ENCODE results near the gene BBS5. TPM values are rescaled to one million over a fixed set of nuclear protein-coding genes. Genes with fewer than 3 reads are reported as not detected.

The BBS5 gene
- total and polyA plus RNA-seq, 2 experiments from 2014 or later: 0.10 to 0.36 TPM

DNA sequence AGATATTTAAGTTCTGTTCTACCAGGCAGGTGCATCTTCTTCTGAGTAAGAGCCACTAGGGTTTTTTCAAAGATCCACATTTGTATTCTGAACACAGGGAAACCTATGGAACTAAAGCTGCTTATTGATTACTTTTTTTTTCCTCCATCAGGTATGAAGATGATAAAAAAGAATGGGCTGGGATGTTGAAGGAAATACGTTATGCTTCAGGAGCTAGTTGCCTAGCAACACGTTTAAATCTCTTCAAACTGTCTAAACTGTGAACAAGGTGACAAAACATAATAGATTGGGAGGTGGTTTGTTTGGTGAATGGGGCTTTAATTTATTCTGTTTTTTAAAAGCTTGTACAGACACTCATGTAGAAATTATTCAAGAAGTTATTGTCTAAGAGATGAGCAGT lies 46.1 kb downstream of the BBS5 start (continued):
- TF ChIP-seq, protein P1, sequence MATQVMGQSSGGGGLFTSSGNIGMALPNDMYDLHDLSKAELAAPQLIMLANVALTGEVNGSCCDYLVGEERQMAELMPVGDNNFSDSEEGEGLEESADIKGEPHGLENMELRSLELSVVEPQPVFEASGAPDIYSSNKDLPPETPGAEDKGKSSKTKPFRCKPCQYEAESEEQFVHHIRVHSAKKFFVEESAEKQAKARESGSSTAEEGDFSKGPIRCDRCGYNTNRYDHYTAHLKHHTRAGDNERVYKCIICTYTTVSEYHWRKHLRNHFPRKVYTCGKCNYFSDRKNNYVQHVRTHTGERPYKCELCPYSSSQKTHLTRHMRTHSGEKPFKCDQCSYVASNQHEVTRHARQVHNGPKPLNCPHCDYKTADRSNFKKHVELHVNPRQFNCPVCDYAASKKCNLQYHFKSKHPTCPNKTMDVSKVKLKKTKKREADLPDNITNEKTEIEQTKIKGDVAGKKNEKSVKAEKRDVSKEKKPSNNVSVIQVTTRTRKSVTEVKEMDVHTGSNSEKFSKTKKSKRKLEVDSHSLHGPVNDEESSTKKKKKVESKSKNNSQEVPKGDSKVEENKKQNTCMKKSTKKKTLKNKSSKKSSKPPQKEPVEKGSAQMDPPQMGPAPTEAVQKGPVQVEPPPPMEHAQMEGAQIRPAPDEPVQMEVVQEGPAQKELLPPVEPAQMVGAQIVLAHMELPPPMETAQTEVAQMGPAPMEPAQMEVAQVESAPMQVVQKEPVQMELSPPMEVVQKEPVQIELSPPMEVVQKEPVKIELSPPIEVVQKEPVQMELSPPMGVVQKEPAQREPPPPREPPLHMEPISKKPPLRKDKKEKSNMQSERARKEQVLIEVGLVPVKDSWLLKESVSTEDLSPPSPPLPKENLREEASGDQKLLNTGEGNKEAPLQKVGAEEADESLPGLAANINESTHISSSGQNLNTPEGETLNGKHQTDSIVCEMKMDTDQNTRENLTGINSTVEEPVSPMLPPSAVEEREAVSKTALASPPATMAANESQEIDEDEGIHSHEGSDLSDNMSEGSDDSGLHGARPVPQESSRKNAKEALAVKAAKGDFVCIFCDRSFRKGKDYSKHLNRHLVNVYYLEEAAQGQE (IDR thresholded peaks at IDR 0.05; ENCODE audit: unreplicated experiment): no peak
- no peak for TF ChIP-seq JUNB (IDR thresholded peaks at IDR 0.05; ENCODE audit: unreplicated experiment)
- TF ChIP-seq, protein P2, sequence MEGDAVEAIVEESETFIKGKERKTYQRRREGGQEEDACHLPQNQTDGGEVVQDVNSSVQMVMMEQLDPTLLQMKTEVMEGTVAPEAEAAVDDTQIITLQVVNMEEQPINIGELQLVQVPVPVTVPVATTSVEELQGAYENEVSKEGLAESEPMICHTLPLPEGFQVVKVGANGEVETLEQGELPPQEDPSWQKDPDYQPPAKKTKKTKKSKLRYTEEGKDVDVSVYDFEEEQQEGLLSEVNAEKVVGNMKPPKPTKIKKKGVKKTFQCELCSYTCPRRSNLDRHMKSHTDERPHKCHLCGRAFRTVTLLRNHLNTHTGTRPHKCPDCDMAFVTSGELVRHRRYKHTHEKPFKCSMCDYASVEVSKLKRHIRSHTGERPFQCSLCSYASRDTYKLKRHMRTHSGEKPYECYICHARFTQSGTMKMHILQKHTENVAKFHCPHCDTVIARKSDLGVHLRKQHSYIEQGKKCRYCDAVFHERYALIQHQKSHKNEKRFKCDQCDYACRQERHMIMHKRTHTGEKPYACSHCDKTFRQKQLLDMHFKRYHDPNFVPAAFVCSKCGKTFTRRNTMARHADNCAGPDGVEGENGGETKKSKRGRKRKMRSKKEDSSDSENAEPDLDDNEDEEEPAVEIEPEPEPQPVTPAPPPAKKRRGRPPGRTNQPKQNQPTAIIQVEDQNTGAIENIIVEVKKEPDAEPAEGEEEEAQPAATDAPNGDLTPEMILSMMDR (conservative IDR thresholded peaks at IDR 0.05; ENCODE audit: low read depth in 2 of 2): no peak

DNA sequence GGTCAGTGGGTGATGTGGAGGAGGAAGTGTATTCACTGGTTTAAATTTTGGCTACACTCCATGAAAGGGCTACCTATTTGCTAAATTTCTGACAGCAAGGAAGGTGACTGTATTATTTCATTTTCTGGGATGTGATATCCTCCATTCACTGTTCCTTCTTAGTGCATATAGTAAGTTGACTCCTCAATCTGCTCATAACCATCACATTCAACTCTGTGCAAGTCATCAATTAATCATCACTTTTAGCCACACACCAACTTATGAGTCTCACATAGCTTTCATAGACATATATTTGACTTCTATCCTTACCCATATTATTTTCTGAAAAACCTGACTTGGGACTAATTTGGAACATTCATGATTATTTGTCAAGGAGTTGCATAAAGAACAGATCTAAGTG lies 47.2 kb downstream of the BBS5 start:
- Histone ChIP-seq H3K36me3 (ENCODE audit: insufficient read depth) (peaks cover 8% of the 10 kb centered on the region; the same call in 1 of the 2 replicates), H4K20me1 (replicated peaks; ENCODE audit: insufficient read depth) (no peaks in the 10 kb centered on the region), H3K4me2 (no peak overlapping the region), H3K4me3 (no peak overlapping the region), H3K4me1 (ENCODE audit: insufficient read depth) (no peaks in the 10 kb centered on the region), H3K27ac (ENCODE audit: low read depth) (no peak overlapping the region), H2AFZ (no peak overlapping the region), H3F3A (replicated peaks; ENCODE audit: low read depth) (no peaks in the 10 kb centered on the region), H3K9me2 (ENCODE audit: insufficient read depth) (no peaks in the 10 kb centered on the region), H3K27me3 (ENCODE audit: insufficient read depth) (no peaks in the 10 kb centered on the region), H3K79me2 (replicated peaks; ENCODE audit: insufficient read depth) (no peaks in the 10 kb centered on the region)
- Mint-ChIP-seq H3K27ac (no peak overlapping the region), H3K4me1 (no peaks in the 10 kb centered on the region), H3K4me3 (no peak overlapping the region), H3K36me3 (ENCODE audit: low read depth) (peaks cover 6% of the 10 kb centered on the region; the same call in 2 of the 3 replicates), H3K9me3 (no peaks in the 10 kb centered on the region), H3K27me3 (ENCODE audit: insufficient read depth, low read depth, poor library complexity) (no peaks in the 10 kb centered on the region)
- ATAC-seq (no peak), DNase-seq (ENCODE audit: low spot score) (no peak)
- TF ChIP-seq POLR2AphosphoS5 (IDR thresholded peaks at IDR 0.05; ENCODE audit: low read depth) (no peak), EZH2phosphoT487 (IDR thresholded peaks at IDR 0.05; ENCODE audit: unreplicated experiment) (no peak), EZH2 (IDR thresholded peaks at IDR 0.05; ENCODE audit: low read depth, unreplicated experiment) (no peak), NANOG (IDR thresholded peaks at IDR 0.05; ENCODE audit: borderline replicate concordance) (no peak)
- TF ChIP-seq, protein P3, sequence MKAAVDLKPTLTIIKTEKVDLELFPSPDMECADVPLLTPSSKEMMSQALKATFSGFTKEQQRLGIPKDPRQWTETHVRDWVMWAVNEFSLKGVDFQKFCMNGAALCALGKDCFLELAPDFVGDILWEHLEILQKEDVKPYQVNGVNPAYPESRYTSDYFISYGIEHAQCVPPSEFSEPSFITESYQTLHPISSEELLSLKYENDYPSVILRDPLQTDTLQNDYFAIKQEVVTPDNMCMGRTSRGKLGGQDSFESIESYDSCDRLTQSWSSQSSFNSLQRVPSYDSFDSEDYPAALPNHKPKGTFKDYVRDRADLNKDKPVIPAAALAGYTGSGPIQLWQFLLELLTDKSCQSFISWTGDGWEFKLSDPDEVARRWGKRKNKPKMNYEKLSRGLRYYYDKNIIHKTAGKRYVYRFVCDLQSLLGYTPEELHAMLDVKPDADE (IDR thresholded peaks at IDR 0.05): no peak
- TF ChIP-seq, protein P1 (IDR thresholded peaks at IDR 0.05; ENCODE audit: unreplicated experiment): no peak

Data from GM23338 (cell line).